ENCODE results near the gene PRR20E. TPM values are rescaled to one million over a fixed set of nuclear protein-coding genes. Genes with fewer than 3 reads are reported as not detected.
"Not testable (repeated sequence)": the region's sequence is repeated elsewhere in the genome, so short reads cannot be mapped to it uniquely, and the experiment has no call there.

PRR20E gene
- total RNA-seq, 1 donor from 2014 or later = not detected

DNA sequence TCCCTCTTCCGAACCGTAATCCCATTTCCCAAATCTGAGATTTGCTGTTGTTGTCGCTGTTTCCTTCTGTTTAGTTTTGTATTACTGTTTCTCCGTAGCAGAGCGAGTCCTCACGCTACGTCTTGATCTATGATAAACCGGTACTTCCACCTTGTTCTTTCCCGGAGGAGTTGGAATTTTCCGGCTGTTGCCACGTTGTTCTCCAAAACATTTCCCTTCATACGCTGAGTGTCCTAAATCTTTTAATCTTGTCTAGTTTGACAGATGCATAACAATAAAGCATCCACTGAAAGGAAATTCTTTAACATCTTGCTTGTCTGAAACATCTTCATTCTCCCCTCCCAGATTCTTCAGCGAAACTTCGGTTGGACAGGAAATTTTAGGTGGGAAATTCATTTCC lies 18.9 kb upstream of the PRR20E start:
- not testable (repeated sequence) for H3K27ac Mint-ChIP-seq; H3K4me3 Mint-ChIP-seq; H3K27me3 Mint-ChIP-seq; H3K9me3 Mint-ChIP-seq; H3K4me1 Mint-ChIP-seq (ENCODE audit: unreplicated experiment); DNase-seq (ENCODE audit: extremely low spot score, unreplicated experiment); H3K36me3 Mint-ChIP-seq

DNA sequence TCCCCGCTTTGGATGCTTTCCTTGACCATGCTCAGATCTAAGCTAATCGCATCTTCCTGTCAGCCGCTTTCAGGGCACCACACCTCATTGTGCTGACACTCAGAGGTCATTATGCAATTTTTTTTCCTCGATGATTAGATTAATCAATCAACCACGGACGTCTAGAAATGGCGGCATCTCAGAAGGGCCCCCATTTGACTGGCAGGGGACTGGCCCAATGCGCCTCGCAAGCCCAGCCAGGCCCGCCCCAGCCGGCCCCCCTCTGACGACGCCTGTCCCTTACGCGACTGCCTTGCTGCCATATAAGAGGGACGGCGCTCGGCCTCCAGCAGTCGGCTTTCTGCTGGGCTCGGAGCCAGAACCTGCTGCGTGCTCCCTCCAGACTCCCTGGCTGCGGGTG lies 13.2 kb upstream of the PRR20E start, which contains the start of gene PRR20C:
TSS of gene PRR20C (plus strand) at position 301 of the 400 bp plus-strand sequence. CDS start 387 bp downstream, outside the sequence.
- not testable (repeated sequence) for H3K4me3 Mint-ChIP-seq

DNA sequence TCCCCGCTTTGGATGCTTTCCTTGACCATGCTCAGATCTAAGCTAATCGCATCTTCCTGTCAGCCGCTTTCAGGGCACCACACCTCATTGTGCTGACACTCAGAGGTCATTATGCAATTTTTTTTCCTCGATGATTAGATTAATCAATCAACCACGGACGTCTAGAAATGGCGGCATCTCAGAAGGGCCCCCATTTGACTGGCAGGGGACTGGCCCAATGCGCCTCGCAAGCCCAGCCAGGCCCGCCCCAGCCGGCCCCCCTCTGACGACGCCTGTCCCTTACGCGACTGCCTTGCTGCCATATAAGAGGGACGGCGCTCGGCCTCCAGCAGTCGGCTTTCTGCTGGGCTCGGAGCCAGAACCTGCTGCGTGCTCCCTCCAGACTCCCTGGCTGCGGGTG lies 6.7 kb upstream of the PRR20E start, which contains the start of gene PRR20D:
TSS of gene PRR20D (plus strand) at position 301 of the 400 bp plus-strand sequence. CDS start 387 bp downstream, outside the sequence.
- H3K9me3 Mint-ChIP-seq; H3K27ac Mint-ChIP-seq; H3K27me3 Mint-ChIP-seq; H3K4me3 Mint-ChIP-seq; DNase-seq (ENCODE audit: extremely low spot score, unreplicated experiment); H3K36me3 Mint-ChIP-seq; H3K4me1 Mint-ChIP-seq (ENCODE audit: unreplicated experiment): not testable (repeated sequence)

More for the DNA sequence above, 13.2 kb upstream of the PRR20E start, which contains the start of gene PRR20C:
- H3K36me3 Mint-ChIP-seq; H3K27me3 Mint-ChIP-seq; H3K4me1 Mint-ChIP-seq (ENCODE audit: unreplicated experiment); H3K9me3 Mint-ChIP-seq; H3K27ac Mint-ChIP-seq; DNase-seq (ENCODE audit: extremely low spot score, unreplicated experiment): not testable (repeated sequence)

DNA sequence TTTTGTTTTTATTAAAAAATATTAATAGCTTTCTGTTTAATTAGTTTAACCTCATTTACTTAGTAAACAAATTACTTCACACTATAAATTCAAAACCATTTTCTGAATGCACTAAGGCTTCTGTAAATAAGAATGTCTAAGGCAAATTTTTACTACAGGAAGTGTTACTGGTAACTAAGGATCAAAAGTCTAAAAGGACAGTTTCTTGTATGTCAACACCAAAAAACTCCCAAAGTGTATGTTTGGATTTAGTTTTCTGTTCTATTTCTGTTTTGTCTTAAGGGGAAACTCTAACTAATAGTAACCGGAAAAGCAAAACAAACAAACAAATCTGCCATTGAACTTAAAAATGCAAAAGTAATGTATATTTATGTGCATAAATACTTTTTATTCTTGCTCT lies 24.7 kb downstream of the PRR20E start:
- TF ChIP-seq, protein P1, sequence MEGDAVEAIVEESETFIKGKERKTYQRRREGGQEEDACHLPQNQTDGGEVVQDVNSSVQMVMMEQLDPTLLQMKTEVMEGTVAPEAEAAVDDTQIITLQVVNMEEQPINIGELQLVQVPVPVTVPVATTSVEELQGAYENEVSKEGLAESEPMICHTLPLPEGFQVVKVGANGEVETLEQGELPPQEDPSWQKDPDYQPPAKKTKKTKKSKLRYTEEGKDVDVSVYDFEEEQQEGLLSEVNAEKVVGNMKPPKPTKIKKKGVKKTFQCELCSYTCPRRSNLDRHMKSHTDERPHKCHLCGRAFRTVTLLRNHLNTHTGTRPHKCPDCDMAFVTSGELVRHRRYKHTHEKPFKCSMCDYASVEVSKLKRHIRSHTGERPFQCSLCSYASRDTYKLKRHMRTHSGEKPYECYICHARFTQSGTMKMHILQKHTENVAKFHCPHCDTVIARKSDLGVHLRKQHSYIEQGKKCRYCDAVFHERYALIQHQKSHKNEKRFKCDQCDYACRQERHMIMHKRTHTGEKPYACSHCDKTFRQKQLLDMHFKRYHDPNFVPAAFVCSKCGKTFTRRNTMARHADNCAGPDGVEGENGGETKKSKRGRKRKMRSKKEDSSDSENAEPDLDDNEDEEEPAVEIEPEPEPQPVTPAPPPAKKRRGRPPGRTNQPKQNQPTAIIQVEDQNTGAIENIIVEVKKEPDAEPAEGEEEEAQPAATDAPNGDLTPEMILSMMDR (conservative IDR thresholded peaks at IDR 0.05) = no peak
- no peak for DNase-seq (ENCODE audit: extremely low spot score, unreplicated experiment)
- no peak overlapping the region for H3K27ac Mint-ChIP-seq
- no peak overlapping the region for H3K4me3 Mint-ChIP-seq
- no peaks in the 10 kb centered on the region for H3K27me3 Mint-ChIP-seq
- H3K4me1 Mint-ChIP-seq (ENCODE audit: unreplicated experiment) = no peaks in the 10 kb centered on the region
- H3K36me3 Mint-ChIP-seq = no peaks in the 10 kb centered on the region
- H3K9me3 Mint-ChIP-seq = no peaks in the 10 kb centered on the region

DNA sequence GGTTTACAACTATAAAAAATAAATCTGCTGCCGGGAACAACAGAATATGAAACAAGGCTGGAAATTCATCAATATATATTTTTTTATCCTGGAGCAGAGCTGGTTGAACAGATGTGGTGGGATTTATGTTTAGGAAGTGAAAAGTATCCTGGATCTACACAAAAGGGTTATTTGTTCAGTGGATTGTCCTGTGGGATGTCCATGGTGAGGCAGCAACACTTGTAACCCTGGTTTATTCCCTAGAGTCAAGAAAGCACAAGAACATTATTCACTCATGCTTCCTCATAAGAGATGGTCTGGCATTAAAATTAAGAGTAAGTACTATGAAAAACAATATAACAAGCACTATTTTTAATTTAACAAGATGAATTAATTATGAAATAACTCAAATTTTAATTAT lies 46.0 kb downstream of the PRR20E start:
- TF ChIP-seq, protein P1 (conservative IDR thresholded peaks at IDR 0.05) = no peak
- no peaks in the 10 kb centered on the region for H3K9me3 Mint-ChIP-seq
- H3K36me3 Mint-ChIP-seq = no peaks in the 10 kb centered on the region
- no peak overlapping the region for H3K4me3 Mint-ChIP-seq
- DNase-seq (ENCODE audit: extremely low spot score, unreplicated experiment) = no peak
- H3K27me3 Mint-ChIP-seq = no peaks in the 10 kb centered on the region
- no peaks in the 10 kb centered on the region for H3K4me1 Mint-ChIP-seq (ENCODE audit: unreplicated experiment)
- no peak overlapping the region for H3K27ac Mint-ChIP-seq

Other genes starting within 250 kb of the PRR20E start
- gene PRR20A, start 26.3 kb upstream of the PRR20E start, total RNA-seq (ENCODE audit: low replicate concordance) = not detected in 2 replicates
- not detected in 2 replicates for gene PRR20B, start 19.7 kb upstream of the PRR20E start, total RNA-seq (ENCODE audit: low replicate concordance)
- not detected in 2 replicates for gene PRR20C, start 13.1 kb upstream of the PRR20E start, total RNA-seq (ENCODE audit: low replicate concordance)
- gene PRR20D, start 6.6 kb upstream of the PRR20E start, total RNA-seq (ENCODE audit: low replicate concordance) = not detected in 2 replicates

Measured in type B pancreatic cell (in vitro differentiated cells).